HG02884 (cell line): Measurements from ENCODE around the gene PRDM15.

Experiments
- ATAC-seq: cut with Tn5 transposase; IDR thresholded peaks from one replicate; pipeline ENCODE4 v1.9.1; 2021; ENCODE audit warnings: mild to moderate bottlenecking, moderate library complexity; ENCODE audit not compliant: unreplicated experiment

PRDM15 gene

GRCh38 chr21:41907496-41908258, 28.5 kb upstream of the PRDM15 start:
- no peak for ATAC-seq

GRCh38 chr21:41906770-41907169, 27.6 kb upstream of the PRDM15 start:
- no peak for ATAC-seq

GRCh38 chr21:41903559-41904351, 24.6 kb upstream of the PRDM15 start:
- no peak for ATAC-seq

GRCh38 chr21:41902946-41903345, 23.8 kb upstream of the PRDM15 start:
- ATAC-seq, result no peak

GRCh38 chr21:41901782-41902181, 22.6 kb upstream of the PRDM15 start:
- no peak for ATAC-seq

GRCh38 chr21:41901099-41901498, 22.0 kb upstream of the PRDM15 start:
- ATAC-seq, result no peak

GRCh38 chr21:41900401-41900800, 21.3 kb upstream of the PRDM15 start:
- ATAC-seq, result no peak

GRCh38 chr21:41899426-41900202, 20.5 kb upstream of the PRDM15 start:
- ATAC-seq, result no peak

- ATAC-seq, result no peak
Observed at GRCh38 chr21:41898998-41899397, 19.9 kb upstream of the PRDM15 start.

GRCh38 chr21:41897700-41898099, 18.6 kb upstream of the PRDM15 start:
- no peak for ATAC-seq

- no peak for ATAC-seq
Observed at GRCh38 chr21:41897047-41897669, 18.0 kb upstream of the PRDM15 start.

- no peak for ATAC-seq
Observed at GRCh38 chr21:41895643-41896493, 16.7 kb upstream of the PRDM15 start.

- ATAC-seq, result no peak
Observed at GRCh38 chr21:41894922-41895557, 15.9 kb upstream of the PRDM15 start.

- no peak for ATAC-seq
Observed at GRCh38 chr21:41894511-41894910, 15.4 kb upstream of the PRDM15 start.

GRCh38 chr21:41892726-41893125, 13.6 kb upstream of the PRDM15 start:
- ATAC-seq, result no peak

- no peak for ATAC-seq
Observed at GRCh38 chr21:41891132-41891531, 12.0 kb upstream of the PRDM15 start.

- ATAC-seq, result no peak
Observed at GRCh38 chr21:41890355-41890754, 11.2 kb upstream of the PRDM15 start.

GRCh38 chr21:41888749-41889376, 9.7 kb upstream of the PRDM15 start:
- ATAC-seq, result no peak

GRCh38 chr21:41887667-41888066, 8.5 kb upstream of the PRDM15 start:
- no peak for ATAC-seq
